Right ventricle myocardium inferior (tissue), 1 donor: ENCODE measurements around the gene ADAMTSL1. TPM values are rescaled to one million over a fixed set of nuclear protein-coding genes. Genes with fewer than 3 reads are reported as not detected.
A peak's percentile ranks its signal among the peaks of the same experiment; 100 is the strongest.

Experiments used
- ATAC-seq: fragments of 200-7000 bp; cut with Tn5 transposase; one replicate; pipeline ENCODE4 v1.9.1; 2020; ENCODE audit warnings: mild to moderate bottlenecking, moderate library complexity
- DNase-seq: peaks from one replicate; pipeline ENCODE4 v3.0.0; 2021; ENCODE audit errors: missing footprints
- intact Hi-C: fragments of 100-400 bp; cut with DNase I; formaldehyde crosslinking; loops from one replicate; pipeline ENCODE4 v1.11.0; 2022
- total RNA-seq: library from RNA; stranded (reverse); fragmentation: NEBNext Ultra II Directional; extraction: Animal tissue kit (Norgen Biotek cat#: 25700); gene quantifications from one replicate; pipeline ENCODE4 v1.2.1, GENCODE V29; 2021
- donor health status: DM: no; HTN: yes; CAD: no; lungs with severe emphysema.

The ADAMTSL1 gene
- total RNA-seq, 1 donor from 2014 or later: 1.9 TPM

DNA sequence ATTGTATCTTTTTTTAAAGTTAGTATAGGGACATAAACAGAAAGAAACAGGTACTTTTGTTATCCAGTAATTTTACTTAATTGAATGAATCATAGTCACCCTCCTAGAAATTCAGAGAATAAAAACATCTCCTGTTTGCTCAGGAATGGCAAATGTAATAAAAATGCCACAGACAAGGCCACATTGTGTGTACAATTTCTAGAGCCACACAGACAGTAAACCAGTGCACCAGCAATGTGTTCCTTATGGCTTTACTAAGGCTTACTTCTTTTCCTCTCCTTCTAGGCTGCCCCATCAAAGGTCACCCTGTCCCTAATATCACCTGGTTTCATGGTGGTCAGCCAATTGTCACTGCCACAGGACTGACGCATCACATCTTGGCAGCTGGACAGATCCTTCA, 413.6 kb downstream of the ADAMTSL1 start:
- ATAC-seq (no peak), DNase-seq (no peak)
- intact Hi-C loops: no loop called here

DNA sequence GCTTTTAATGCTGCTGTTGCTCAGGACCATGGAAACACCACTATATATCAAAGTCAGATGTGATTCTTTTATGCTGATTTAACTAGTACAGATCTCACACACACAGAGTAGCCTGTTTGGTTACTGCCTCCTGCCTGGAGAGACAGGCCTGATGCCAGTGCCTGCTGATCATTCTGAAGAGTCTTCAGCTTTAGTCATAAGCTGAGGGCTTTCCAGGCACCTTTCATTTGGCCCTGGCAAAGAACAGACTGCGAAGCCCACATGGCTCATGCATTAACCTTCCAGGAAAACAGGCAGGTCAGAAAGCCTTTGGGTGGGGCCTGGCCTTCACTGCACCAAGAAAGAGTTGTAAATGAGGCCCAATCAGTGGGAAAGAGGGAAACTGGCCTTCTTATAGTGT, 414.3 kb downstream of the ADAMTSL1 start:
- intact Hi-C loops: no loop called here
- DNase-seq (no peak), ATAC-seq (peak; percentile 54)

DNA sequence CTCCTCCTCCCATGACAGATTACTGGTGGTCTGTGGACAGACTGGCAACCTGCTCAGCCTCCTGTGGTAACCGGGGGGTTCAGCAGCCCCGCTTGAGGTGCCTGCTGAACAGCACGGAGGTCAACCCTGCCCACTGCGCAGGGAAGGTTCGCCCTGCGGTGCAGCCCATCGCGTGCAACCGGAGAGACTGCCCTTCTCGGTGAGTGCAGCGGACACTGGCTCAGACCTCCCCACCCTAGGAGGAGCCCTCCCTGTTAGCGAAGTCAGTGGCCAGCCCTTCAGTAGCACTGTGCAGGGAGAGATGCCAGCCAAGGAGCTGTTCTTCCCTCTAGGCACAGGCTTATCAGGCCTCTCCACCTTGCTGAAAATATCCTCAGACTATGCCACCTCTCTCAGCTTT, 415.6 kb downstream of the ADAMTSL1 start:
- DNase-seq: no peak
- intact Hi-C loops: no loop called here
- ATAC-seq: no peak

DNA sequence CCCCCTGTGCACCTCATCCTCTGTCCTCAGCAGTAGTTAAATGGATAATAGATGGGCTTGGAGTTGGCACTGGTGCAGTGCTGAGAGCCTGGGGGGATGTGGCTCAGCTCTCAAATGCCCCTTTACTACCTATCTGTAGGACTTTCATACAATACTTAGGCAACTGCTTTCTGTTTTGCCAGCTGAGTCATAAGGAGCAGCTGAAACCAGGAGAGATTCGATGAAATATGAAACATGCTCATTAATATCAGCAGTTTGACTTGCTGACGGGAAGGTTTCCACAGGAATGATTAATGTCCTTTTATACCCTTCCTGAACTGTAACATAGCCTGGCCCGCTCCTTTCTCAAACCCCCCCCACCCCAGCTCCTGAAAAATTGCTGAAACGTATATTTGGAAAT, 416.4 kb downstream of the ADAMTSL1 start:
- no peak for DNase-seq
- intact Hi-C loops: no loop called here

DNA sequence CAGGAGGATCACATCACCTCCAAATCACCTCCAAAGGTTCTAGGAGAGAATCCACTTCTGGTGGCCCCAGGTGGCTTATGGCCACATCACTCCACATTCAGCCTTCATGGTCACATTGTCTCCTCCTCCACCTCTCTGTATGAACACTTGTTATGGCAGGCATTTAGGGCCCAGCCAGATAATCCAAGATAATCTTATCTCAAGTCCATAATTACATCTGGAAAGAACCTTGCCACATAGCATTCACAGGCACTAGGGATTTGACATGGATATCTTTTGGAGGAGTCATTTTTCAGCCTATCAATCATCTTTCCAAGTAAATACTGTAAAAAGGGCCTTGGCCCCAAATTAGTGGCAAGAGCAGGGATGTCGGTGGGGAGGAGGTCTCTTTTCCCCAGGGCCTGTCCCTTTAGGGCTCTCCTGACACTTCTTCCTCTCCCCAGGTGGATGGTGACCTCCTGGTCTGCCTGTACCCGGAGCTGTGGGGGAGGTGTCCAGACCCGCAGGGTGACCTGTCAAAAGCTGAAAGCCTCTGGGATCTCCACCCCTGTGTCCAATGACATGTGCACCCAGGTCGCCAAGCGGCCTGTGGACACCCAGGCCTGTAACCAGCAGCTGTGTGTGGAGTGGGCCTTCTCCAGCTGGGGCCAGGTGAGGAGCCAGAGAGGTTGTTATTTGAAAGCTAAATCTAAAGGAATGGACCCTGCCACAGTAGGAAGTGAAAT, 418.2 kb downstream of the ADAMTSL1 start:
- ATAC-seq: no peak
- intact Hi-C loops: no loop called here

More for the DNA sequence above, 416.4 kb downstream of the ADAMTSL1 start:
- no peak for ATAC-seq

DNA sequence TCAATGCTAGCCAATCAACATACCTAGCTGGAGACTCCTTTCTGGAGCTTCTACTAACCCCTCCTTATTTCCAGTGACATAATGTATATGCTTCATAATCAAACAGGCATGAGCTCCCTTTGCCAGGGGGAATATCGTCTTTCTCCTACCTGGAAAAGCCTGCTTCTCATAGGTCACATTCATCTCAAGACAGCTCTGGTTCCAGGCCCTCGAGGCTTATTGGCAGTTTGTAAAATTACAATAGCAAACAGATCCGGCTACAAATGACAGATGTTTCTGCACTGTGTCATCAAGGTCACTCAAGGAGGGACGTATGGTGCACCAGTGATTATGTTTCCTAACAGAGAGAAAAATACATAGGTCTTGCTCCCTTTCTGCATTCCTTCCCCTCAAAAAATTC, 419.1 kb downstream of the ADAMTSL1 start:
- intact Hi-C loops: no loop called here
- DNase-seq (no peak), ATAC-seq (no peak)

More for the DNA sequence above, 418.2 kb downstream of the ADAMTSL1 start:
- no peak for DNase-seq

DNA sequence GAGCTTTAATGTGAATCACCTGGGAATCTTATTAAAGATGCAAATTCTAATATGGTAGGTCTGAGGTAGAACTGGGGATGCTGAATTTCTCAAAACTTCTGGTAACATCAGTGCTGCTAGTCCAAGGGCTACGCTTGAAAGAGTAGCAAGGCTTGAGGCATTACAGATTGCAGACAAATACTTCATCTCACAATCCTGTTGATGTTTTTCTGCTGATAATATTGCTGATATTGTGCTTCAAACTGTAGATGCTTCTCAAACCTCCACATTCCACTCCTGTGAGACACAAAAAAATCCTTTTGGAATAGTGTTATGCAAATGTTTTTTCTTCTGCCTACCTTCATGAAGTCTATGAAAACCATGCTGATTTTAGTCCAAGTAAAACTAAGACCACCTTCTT, 419.5 kb downstream of the ADAMTSL1 start:
- DNase-seq: no peak
- no peak for ATAC-seq
- intact Hi-C loops: no loop called here

DNA sequence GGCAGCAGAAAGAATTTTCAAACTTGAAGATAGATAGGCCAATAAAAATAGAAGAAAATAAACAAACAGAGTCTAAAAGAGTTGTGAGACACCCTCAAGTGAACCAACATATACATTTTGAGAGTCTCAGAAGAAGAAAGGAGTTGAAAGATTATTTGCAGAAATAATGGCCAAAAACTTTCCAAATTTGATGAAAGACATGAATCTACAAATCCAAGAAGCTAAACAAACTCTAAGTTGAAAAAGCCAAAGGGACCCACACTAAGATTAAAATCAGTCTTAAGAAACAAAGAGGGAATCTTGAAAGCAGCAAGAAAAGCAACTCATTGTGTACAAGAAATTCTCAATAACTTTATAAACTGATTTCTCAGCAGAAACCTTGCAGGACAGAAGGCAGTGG, 422.1 kb downstream of the ADAMTSL1 start:
- no peak for ATAC-seq
- intact Hi-C loops: no loop called here
- DNase-seq: no peak

DNA sequence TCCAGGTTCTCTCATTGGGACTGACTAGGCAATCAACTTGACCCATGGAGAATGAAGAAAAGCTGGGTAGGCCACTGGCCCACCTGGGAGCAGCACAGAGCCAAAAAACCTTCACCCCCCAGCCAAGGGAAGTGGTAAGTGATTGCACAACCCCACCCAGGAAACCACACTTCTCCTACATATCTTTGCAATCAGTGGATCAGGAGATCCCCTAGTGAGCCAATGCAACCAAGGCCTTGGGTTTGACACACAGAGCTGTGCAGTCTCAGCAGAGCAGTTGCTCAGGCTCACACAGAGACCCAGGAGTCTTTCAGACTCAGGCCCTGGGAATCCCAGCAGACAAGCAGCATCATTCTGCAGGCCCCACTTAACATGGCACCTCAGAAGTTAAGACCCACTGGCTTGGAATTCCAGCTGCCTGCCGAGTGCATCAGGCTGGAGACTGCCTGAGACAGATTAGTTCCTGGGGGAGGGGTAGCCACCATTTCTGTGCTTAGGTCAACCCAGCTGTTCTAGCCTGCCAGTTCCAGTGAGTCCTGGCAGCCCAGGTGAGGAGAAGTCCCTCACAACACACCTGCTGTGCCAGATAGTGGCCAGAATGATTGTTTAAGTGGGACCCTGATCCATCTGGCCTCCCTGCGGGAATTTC, 422.7 kb downstream of the ADAMTSL1 start:
- no peak for DNase-seq
- ATAC-seq: no peak
- intact Hi-C loops: no loop called here

DNA sequence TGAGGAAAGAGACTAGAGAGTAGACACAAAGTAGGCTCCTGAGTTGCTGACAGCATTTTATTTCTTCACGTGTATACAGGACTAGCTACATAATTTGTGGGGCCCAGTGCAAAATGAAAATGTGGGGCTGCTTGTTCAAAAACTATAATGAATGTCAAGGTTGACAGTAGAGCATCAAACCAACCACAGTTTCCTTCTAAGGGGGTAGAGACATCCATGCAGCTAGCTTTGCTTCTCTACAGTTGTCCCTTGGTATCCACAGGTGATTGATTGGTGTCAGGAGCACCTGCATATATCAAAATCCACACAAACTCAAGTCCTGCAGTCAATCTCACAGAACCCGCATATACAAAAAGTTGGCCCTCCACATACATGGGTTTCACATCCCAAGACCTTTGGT, 429.5 kb downstream of the ADAMTSL1 start:
- intact Hi-C loops: no loop called here
- DNase-seq (no peak), ATAC-seq (no peak)

DNA sequence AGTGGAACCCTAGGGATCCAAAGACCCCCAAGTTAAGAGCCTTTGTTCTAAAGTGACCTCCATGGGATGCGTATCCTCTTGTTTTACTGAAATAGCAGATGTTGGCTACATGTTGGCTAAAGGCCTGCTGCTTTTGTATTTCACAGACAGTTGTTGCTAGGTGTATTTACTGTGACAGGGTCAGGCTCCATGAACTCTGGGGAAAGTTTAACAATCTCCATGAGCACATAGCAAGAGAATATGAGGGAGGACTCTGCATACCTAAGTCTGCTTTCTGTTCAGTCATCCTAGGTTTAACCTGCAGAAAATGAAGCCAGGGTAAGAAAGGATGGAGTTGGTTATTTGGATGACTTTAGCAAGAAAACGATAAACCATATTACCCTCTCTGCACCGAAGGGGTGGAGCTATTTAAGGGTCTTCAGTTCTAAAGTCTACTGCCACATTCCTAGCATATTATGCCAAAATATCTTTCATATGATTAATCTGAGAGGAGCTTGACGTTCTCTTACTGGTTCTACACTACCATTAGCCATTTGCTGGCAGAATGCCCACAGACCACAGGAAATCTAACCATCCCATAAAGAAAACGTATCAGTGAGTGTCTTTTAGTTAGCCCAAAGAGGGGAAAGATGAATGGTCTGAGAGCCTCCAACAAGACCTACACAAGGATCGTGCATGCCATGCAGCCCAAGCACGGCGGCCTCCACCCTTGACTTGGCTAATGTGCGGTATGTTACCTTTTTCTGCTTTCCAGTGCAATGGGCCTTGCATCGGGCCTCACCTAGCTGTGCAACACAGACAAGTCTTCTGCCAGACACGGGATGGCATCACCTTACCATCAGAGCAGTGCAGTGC, 431.3 kb downstream of the ADAMTSL1 start:
- DNase-seq (no peak), ATAC-seq (no peak)
- intact Hi-C loops: no loop called here

DNA sequence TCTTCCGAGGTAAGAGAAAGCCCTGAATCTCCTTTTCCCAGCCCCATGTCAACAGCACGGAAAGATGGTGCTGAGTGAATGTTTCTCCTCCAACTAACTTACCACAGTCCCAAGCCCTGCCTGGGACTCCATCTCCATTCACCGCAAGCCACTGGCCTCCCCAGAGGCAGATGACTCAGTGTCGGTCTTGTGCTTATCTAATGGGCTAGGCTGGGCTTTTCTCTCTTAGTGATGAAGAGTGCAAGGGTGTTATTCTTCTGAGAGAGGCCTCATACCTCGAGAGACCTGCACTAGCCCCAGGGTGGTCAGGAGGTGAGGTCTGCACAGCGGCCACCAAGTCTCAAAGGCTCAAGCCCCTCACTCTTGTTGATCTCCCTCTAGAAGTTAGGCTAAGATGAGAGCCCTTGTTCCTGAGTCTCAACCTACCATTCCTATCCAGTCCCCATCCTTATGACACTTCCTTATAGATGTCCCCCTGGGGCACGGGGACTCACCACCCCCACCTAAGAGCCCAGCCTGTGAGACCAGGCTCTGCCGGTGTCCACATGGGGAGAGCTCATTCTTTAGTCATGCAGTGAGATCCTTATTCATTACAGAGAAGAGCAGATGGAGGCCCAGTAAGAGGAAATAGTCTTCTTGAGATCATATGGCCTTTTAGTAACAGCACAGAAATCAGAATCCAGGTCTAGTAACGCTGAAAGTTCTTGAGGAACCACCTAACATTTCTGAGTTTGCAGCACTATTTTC, 432.1 kb downstream of the ADAMTSL1 start:
- DNase-seq (no peak), ATAC-seq (no peak)
- intact Hi-C loops: no loop called here

DNA sequence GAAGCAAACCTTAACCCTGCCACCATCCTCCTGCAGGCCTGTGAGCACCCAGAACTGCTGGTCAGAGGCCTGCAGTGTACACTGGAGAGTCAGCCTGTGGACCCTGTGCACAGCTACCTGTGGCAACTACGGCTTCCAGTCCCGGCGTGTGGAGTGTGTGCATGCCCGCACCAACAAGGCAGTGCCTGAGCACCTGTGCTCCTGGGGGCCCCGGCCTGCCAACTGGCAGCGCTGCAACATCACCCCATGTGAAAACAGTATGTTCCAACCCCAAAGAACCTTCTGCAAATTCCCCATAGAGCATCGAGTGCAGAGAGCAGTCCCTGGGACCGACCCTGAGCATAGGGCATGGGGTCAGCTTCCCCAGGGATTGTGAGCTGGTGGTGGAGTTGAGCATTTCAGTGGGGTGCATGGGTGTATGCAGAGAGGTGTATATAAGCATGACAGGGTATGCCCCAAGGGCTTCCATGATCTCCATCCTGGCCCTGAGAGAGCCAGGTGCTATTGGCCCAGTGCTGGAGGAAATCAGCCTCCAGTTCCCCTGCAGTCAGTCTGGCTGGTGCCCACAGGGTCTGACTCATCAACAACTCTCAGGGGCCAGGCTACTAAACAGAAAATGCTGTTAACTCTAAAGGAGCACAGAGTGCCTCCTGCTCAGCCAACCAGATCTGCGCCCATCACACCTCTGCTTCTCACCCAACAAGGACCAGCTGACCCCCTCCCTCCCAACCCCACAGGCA, 432.9 kb downstream of the ADAMTSL1 start:
- intact Hi-C loops: no loop called here
- DNase-seq (no peak), ATAC-seq (no peak)

DNA sequence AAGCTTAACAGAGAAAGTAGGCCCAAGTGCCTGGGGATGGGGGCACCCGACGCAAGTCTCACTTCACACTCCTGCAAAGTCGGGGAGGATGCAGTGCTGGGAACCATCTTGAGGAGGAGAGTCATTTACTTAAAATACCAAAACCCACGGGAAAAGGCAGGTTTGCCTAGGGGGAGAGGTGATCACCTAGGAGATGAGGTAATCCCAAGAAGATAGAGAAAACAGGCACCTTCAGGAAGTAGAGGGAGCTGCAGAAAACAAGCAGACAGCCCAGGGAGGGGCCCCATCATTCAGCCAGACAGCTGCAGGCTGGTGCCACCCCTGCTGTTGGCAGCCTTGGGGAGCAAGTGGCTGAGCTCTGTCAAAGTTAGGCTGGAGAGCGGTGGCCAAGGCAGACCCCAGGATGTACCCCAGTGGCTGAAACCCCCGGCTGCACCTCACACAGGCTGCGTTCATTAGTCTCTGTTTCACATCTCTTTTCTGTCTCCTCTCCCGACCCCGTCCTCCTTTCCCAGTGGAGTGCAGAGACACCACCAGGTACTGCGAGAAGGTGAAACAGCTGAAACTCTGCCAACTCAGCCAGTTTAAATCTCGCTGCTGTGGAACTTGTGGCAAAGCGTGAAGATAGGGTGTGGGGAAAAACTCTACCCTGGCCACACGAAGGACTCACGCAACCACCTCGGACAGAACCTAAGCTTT, 434.1 kb downstream of the ADAMTSL1 start:
- intact Hi-C loops: no loop called here
- no peak for DNase-seq
- ATAC-seq: no peak

DNA sequence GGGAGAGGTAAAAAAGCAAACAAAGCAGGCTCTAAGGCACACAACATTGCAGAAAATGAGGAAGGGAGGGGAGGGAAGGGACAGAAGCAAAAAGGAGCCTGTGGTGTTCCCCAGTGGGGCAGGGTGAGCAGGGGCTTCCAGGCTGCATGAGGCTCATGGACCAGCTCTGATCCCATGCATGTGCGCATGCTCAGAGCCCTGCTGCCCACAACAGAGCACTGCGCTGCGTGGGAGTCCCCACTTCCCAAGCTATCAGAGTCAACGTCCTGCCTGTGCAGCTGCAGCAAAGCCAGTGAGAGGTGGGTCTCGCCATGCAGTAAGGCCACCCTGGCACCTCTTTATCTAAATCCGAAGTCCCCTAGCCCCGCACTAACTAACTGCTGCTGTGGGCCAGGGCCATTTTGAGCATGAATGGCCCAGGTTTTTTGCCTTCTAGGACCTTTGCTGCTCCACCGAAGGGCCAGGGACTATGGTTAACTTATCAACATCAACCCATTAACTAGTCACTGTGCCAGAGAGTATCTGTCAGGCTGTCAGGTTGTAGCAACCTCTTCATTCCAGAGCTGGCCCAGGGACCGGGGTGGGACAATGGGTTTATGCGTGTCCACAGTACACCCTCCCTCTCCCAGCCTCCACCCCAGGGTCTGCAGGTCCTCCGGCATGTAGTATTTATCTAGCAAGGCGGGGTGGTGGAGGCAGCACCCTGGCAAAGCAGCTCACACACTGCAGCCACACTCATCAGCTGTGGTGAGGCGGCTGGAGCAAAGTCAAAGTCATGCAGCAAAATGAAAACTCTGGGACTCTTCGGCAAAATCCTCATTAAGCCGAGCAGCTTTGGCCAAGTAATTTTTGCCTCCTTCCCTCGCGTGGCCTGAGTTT, 435.4 kb downstream of the ADAMTSL1 start:
- intact Hi-C loops: no loop called here
- ATAC-seq: no peak
- DNase-seq: no peak

DNA sequence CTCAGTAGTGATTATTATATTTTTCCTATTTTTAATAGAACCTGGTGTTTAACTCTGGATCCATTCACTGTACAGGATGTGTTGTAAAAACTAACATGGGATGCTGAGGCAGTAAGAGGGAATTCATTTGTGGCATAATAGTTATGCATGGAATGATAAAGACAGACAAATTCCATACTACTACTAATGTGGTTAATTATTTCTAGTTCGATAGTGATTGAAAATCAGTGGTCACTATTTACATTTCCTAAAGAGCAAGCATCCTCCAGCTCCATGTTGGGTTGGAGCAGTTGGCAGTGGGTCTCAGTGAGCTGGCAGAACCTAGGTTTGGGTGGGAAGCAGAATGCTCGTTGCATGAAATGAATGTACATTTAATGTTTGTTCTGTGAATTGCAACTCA, 436.5 kb downstream of the ADAMTSL1 start:
- no peak for ATAC-seq
- intact Hi-C loops: no loop called here
- DNase-seq: no peak

DNA sequence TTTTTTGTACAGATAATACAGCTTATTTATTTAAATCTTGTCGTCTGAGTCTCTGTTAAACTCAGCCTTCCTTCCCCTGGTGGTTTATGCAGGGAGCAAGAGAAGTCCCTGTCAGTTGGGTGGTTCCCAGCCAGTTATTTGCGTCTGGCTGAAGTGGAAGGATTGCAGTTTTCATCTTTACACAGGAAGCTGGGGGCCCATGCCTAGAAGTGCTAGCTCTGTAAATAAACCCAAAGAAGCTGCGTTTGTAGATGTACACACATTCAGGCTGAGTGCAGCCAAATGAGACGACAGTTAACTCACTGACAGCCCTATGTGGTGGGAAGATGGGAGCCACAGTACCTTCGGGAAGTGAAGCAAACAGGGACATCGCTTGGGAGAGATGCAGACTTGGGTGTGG, 437.0 kb downstream of the ADAMTSL1 start:
- intact Hi-C loops: no loop called here
- no peak for DNase-seq
- ATAC-seq: no peak
